ENCODE measurements around the gene PLXNA3.

- TF ChIP-seq, protein P1, sequence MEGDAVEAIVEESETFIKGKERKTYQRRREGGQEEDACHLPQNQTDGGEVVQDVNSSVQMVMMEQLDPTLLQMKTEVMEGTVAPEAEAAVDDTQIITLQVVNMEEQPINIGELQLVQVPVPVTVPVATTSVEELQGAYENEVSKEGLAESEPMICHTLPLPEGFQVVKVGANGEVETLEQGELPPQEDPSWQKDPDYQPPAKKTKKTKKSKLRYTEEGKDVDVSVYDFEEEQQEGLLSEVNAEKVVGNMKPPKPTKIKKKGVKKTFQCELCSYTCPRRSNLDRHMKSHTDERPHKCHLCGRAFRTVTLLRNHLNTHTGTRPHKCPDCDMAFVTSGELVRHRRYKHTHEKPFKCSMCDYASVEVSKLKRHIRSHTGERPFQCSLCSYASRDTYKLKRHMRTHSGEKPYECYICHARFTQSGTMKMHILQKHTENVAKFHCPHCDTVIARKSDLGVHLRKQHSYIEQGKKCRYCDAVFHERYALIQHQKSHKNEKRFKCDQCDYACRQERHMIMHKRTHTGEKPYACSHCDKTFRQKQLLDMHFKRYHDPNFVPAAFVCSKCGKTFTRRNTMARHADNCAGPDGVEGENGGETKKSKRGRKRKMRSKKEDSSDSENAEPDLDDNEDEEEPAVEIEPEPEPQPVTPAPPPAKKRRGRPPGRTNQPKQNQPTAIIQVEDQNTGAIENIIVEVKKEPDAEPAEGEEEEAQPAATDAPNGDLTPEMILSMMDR (conservative IDR thresholded peaks at IDR 0.05 in 1 of 2, IDR thresholded peaks at IDR 0.05 in 1 of 2; ENCODE audit: extremely low read depth in 1 of 2, insufficient read depth in 1 of 2, low read depth in 1 of 2, low read length in 2 of 2) = peak; percentile 47 to 64
- no peak for TF ChIP-seq EZH2 (IDR thresholded peaks at IDR 0.05; ENCODE audit: borderline replicate concordance, low read length)
These were observed 69.0 kb downstream of the PLXNA3 start for GRCh38 chrX:154526901-154527675.

Measured in mammary epithelial cell (primary cell).